HG03159 (cell line): ENCODE results near the gene RGS3.

Source experiments
- ATAC-seq: cut with Tn5 transposase; IDR thresholded peaks from one replicate; pipeline ENCODE4 v1.9.1; 2021; ENCODE audit warnings: mild to moderate bottlenecking, moderate library complexity; ENCODE audit not compliant: unreplicated experiment

The RGS3 gene

GRCh38 chr9:113614843-113615648 lies 151.5 kb downstream of the RGS3 start:
- ATAC-seq: peak; percentile 47

GRCh38 chr9:113616116-113616515 lies 152.6 kb downstream of the RGS3 start:
- ATAC-seq: no peak

GRCh38 chr9:113616621-113617496 lies 153.3 kb downstream of the RGS3 start:
- ATAC-seq: no peak

GRCh38 chr9:113617550-113617949 lies 154.0 kb downstream of the RGS3 start:
- ATAC-seq: no peak

- no peak for ATAC-seq
These were observed 155.4 kb downstream of the RGS3 start for GRCh38 chr9:113618836-113619490.

GRCh38 chr9:113619491-113620376 lies 156.2 kb downstream of the RGS3 start:
- no peak for ATAC-seq

- no peak for ATAC-seq
These were observed 157.0 kb downstream of the RGS3 start for GRCh38 chr9:113620377-113621161.

GRCh38 chr9:113621309-113621791 lies 157.8 kb downstream of the RGS3 start:
- ATAC-seq: no peak

GRCh38 chr9:113621980-113622379 lies 158.5 kb downstream of the RGS3 start:
- ATAC-seq: no peak

GRCh38 chr9:113622600-113623400 lies 159.3 kb downstream of the RGS3 start:
- peak; percentile 69 for ATAC-seq

- no peak for ATAC-seq
These were observed 160.4 kb downstream of the RGS3 start for GRCh38 chr9:113623851-113624485.

- ATAC-seq: no peak
These were observed 161.2 kb downstream of the RGS3 start for GRCh38 chr9:113624721-113625120.

- ATAC-seq: no peak
These were observed 162.0 kb downstream of the RGS3 start for GRCh38 chr9:113625486-113625885.

GRCh38 chr9:113626735-113627495 lies 163.4 kb downstream of the RGS3 start:
- ATAC-seq: no peak

GRCh38 chr9:113628621-113629020 lies 165.1 kb downstream of the RGS3 start:
- ATAC-seq: no peak

- no peak for ATAC-seq
These were observed 167.0 kb downstream of the RGS3 start for GRCh38 chr9:113630386-113631136.
